GM15510 (cell line): ENCODE data around the gene BICDL2.
A peak's percentile ranks its signal among the peaks of the same experiment; 100 is the strongest.

ENCODE experiments used
- POLR2A ChIP-seq: IDR thresholded peaks from 3 replicates; pipeline ENCODE4 v1.6.1; 2011; ENCODE audit warnings: borderline replicate concordance; ENCODE audit not compliant: insufficient read length; ENCODE audit errors: extremely low read depth

The BICDL2 gene

GRCh38 chr16:3020604-3021448 is 15.9 kb downstream of the BICDL2 start:
- TF ChIP-seq POLR2A = no peak

DNA sequence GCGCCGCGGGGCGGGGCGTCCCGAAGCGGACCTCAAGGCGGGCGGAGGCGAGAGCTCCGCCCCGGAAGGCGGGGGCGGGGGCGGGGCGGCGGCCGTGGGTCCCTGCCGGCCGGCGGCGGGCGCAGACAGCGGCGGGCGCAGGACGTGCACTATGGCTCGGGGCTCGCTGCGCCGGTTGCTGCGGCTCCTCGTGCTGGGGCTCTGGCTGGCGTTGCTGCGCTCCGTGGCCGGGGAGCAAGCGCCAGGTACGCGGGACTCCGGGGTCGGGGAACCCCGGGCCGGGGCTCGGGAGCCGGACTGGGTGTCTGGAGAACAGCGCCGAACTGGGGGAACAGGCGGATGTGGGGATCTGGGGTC is 16.5 kb downstream of the BICDL2 start, which contains the start of gene TNFRSF12A:
TSS of gene TNFRSF12A (plus strand) at position 122 of the 357 bp plus-strand sequence. CDS start at position 152, 30 bp downstream.
- TF ChIP-seq POLR2A = peak; percentile 80

DNA sequence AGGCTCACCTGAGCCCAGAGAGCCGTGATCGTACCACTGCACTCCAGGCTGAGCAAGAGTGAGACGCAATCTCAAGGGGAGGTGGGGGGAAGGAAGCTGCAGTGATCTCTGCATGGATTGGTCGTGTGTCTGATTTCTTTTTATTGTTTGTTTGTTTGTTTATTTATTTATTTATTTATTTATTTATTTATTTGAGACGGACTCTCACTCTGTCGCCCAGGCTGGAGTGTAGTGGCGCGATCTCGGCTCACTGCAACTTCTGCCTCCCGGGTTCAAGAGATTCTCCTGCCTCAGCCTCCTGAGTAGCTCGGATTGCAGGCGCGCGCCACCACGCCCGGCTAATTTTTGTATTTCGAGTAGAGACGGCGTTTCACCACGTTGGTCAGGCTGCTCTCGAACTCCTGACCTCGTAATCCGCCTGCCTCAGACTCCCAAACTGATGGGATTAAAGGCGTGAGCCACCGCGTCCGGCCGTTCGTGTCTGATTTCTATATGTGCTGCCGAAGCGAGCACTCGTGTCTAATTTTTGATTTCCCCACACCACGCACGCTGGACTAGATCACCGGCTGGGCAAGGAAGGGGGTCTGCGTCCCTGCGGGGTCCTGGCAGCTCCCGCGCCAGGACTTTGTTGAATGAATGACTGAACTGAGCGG is 17.0 kb downstream of the BICDL2 start:
- TF ChIP-seq POLR2A = no peak

DNA sequence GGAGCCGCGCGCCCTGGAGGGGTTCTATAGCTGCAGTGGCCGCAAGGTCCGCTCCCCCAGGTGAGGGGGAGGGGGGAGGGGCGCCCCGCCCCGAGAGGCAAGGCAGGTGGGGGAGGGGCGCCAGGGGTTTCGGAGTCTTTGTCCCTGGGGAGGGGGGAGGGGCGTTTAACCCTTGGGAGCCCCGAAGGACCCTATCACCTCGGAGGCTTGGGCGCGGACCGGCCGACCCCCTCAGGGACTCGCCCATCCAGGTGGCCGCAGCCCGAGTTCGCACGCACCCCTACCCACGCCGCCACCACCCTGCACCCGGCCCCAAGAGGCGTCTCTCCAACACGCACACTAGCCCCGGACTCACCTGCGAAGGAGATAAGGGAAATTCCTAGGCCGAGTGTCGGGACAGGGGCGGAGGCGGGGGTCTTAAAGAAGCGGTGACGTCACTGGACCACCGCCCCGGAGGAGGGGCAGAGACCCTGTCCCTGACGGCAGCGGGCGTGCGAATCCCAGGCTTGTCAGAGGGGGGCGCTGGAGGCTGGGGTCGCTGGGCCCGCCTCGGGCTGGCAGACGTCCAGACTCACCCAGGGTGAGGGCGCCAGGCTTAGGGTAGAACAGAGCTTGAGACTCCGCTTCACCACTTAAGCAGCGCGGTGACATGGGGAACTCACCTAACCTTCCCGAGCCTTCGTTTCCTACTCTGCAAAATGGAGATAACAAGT is 18.8 kb downstream of the BICDL2 start, which contains the start of gene CLDN6:
TSS of gene CLDN6 (minus strand) at position 390 of the 713 bp plus-strand sequence. CDS start 2,162 bp downstream, outside the sequence.
- TF ChIP-seq POLR2A = no peak

- TF ChIP-seq POLR2A = no peak
These were observed 19.4 kb downstream of the BICDL2 start for GRCh38 chr16:3017344-3017743.

GRCh38 chr16:3015865-3016521 is 20.8 kb downstream of the BICDL2 start:
- no peak for TF ChIP-seq POLR2A

- no peak for TF ChIP-seq POLR2A
These were observed 21.8 kb downstream of the BICDL2 start for GRCh38 chr16:3014971-3015370.

- TF ChIP-seq POLR2A = no peak
These were observed 22.6 kb downstream of the BICDL2 start for GRCh38 chr16:3013998-3014690.

DNA sequence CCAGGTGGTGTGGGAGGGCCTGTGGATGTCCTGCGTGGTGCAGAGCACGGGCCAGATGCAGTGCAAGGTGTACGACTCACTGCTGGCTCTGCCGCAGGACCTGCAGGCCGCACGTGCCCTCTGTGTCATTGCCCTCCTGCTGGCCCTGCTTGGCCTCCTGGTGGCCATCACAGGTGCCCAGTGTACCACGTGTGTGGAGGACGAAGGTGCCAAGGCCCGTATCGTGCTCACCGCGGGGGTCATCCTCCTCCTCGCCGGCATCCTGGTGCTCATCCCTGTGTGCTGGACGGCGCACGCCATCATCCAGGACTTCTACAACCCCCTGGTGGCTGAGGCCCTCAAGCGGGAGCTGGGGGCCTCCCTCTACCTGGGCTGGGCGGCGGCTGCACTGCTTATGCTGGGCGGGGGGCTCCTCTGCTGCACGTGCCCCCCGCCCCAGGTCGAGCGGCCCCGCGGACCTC is 23.2 kb downstream of the BICDL2 start:
- no peak for TF ChIP-seq POLR2A

- no peak for TF ChIP-seq POLR2A
These were observed 23.8 kb downstream of the BICDL2 start, which contains the start of gene CLDN9 for GRCh38 chr16:3012828-3013420. Gene CLDN9 (plus strand): TSS chr16:3012923. CDS start chr16:3013363, 440 bp downstream.

DNA sequence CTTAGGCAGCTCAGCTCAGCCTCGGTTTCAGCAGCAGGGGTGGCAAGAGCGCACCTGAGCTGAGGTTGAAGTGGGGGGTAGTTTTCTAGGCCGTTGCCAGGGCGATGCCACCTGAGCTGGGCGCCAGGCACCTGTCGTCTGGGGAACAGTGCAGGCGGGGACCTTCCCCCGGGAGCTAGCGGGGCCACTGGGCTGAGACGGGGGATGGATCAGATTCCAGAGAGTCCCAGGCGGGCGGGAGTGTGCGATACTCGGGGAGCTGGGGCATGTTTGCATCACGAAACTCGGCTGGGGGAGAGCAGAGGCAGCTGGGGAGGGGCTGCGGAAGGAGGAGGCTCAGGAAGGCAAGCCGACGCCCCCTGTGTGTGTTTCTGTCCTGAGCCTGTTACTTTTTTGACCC is 24.5 kb downstream of the BICDL2 start:
- TF ChIP-seq POLR2A = no peak

- no peak for TF ChIP-seq POLR2A
These were observed 26.2 kb downstream of the BICDL2 start for GRCh38 chr16:3010510-3010909.

- TF ChIP-seq POLR2A = no peak
These were observed 27.0 kb downstream of the BICDL2 start for GRCh38 chr16:3009568-3010390.

GRCh38 chr16:3008690-3009037 is 28.1 kb downstream of the BICDL2 start:
- no peak for TF ChIP-seq POLR2A
